Jurkat, Clone E6-1 (cell line): ENCODE data around the gene ANKRD30B. TPM values are rescaled to one million over a fixed set of nuclear protein-coding genes. Genes with fewer than 3 reads are reported as not detected.
"Not testable (repeated sequence)": the region's sequence is repeated elsewhere in the genome, so short reads cannot be mapped to it uniquely, and the experiment has no call there.

ENCODE experiments used
- DNase-seq: peaks from one replicate; pipeline ENCODE4 v3.0.0-alpha.2; 2011; ENCODE audit warnings: low read depth, low spot score
- H3K4me3 ChIP-seq: 2 replicates; pipeline ENCODE4 v1.5.1; 2011; ENCODE audit warnings: mild to moderate bottlenecking, low read length, control low read depth, moderate library complexity
- polyA plus RNA-seq: library from polyadenylated mRNA; unstranded; fragments of >200 nt; gene quantifications from one replicate; pipeline ENCODE4 v1.2.1, GENCODE V29; 2012; ENCODE audit warnings: missing spikeins; ENCODE audit not compliant: insufficient read length, insufficient read depth

Gene ANKRD30B, protein sequence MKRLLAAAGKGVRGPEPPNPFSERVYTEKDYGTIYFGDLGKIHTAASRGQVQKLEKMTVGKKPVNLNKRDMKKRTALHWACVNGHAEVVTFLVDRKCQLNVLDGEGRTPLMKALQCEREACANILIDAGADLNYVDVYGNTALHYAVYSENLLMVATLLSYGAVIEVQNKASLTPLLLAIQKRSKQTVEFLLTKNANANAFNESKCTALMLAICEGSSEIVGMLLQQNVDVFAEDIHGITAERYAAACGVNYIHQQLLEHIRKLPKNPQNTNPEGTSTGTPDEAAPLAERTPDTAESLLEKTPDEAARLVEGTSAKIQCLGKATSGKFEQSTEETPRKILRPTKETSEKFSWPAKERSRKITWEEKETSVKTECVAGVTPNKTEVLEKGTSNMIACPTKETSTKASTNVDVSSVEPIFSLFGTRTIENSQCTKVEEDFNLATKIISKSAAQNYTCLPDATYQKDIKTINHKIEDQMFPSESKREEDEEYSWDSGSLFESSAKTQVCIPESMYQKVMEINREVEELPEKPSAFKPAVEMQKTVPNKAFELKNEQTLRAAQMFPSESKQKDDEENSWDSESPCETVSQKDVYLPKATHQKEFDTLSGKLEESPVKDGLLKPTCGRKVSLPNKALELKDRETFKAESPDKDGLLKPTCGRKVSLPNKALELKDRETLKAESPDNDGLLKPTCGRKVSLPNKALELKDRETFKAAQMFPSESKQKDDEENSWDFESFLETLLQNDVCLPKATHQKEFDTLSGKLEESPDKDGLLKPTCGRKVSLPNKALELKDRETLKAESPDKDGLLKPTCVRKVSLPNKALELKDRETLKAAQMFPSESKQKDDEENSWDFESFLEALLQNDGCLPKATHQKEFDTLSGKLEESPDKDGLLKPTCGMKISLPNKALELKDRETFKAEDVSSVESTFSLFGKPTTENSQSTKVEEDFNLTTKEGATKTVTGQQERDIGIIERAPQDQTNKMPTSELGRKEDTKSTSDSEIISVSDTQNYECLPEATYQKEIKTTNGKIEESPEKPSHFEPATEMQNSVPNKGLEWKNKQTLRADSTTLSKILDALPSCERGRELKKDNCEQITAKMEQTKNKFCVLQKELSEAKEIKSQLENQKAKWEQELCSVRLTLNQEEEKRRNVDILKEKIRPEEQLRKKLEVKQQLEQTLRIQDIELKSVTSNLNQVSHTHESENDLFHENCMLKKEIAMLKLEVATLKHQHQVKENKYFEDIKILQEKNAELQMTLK (N-terminal part only)
- polyA plus RNA-seq, result not detected

DNA sequence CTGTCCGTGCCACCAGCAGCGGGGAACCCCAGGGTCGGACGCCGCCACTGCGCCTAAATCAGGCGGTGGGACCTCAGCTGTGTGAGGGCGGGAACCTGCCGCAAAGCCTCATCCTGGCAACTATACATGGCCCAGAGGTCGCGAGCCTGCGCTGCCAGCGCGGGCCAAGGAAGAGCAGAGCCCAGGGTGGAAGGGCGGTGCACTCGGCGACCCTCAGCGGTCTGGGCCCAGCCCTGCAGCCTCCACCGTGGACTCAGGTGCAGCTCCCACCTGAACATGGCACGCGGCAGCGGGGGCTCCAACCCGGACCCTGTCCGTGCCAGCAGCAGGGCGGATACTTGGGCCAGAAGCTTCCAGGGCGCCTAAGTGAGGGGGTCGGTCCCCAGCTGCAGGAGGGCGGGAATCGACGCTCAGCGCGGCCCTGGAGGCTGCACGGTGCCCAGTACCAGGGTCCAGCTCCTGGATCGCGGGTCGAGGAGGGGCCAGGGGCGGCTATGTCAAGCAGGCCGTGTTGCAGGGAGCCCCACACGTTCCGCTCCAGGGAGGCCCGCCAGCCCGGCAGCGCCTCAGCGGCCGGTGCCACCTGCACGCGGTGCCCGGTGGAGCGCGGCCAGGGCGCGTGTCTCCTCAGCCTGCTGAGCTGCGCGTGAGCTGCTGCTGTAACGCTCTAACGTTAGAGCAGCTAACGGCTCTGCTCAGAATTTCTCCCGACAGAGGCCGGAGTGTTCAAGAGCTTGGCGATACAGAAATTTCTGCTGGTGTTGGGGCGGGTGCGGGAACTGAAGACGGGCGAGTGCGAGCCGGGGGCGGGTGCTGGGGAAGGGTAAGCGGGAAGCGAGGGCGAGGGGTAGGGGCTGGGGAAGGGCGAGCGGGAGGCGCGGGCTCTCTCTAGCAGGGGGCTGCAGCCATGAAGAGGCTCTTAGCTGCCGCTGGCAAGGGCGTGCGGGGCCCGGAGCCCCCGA lies at the start of gene ANKRD30B:
Gene ANKRD30B (plus strand): TSS at position 660 of the 962 bp plus-strand sequence. CDS start 248 bp downstream, at position 908.
- DNase-seq, result no peak
- H3K4me3 ChIP-seq, result no peak within 1 kb of the TSS

DNA sequence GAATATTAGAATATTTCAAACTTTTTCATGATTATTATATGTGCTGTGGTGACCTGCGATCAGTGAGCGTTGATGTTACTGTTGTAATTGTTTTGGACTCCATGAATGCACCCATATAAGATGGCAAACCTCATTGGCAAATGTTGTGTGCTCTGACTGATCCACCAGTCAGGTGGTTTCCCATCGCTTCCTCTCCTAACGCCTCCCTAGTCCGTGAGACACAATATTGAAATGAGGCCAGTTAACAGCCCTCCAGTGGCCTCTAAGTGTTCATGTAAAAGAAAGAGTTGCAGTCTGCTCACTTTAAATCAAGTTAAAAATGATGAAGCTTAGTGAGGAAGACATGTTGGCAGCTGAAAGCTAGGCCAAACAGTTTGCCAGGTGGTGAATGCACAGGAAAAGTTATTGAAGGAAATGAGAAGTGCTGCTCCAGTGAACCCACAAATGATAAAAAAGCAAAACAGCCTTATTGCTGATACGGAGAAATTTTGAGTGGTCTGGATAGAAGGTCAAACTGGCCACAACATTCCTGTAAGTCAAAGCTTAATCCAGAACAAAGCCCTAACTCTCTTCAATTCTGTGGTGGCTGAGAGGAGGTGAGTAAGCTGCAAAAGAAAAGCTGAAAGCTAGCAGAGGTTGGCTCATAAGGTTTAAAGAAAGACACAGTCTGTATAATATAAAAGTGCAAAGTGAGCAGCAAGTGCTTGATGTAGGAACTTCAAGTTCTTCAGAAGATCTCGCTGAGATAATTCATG lies 46.5 kb upstream of the ANKRD30B start:
- not testable (repeated sequence) for DNase-seq, H3K4me3 ChIP-seq

DNA sequence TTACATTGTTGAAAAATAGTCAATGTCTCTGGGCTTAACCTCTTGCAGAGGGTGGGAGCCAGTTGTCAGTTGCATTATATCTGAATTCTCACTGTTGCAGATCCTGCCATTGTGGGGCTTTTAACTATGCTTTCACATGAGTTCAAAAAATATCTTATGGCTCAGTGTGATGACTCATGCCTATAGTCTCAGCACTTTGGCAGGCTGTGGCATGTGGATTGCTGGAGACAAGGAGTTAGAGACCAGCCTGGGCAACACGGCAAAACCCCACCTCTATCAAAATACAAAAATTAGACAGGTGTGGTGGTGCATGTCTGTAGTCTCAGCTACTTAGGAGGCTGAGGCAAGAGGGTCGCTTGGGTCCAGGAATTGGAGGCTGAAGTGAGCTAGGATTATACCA lies 38.2 kb upstream of the ANKRD30B start:
- not testable (repeated sequence) for DNase-seq, H3K4me3 ChIP-seq

DNA sequence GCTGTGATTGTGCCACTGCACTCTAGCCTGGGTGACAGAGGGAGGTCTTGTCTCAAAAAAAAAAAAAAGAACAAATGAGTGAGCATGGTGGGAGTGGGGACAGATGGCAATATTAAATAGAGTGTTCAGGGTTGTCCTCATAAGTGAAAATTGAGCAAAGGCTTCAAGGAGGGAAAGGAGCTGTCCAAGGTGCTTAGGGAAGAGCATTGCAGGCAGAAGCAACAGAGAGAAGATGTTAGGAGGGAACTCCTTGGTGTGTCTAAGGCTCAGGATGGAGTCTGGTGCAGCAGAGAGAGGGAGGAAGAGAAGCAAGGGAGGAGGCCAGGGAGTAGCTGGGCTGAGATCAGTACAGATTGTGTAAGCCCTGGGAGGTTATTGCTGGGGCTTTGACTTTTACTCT lies 26.4 kb upstream of the ANKRD30B start:
- H3K4me3 ChIP-seq, DNase-seq: not testable (repeated sequence)

DNA sequence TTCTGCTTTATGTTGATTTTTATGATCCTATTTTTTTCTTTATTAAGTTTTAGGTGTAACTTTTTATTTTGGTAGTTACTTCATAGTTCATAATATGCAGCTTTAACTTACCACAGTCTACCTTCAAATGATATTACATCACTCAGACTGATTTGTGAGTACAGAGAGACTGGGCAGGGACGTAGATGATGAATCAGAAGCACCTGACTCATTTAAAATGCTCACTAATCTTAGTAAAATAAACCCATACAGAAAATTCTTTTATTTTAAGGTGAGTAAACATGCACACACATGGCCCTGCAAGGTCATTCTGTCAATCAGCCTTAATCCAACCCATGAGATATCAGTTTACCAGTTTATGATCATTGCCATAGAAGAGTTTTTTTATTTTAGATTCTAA lies 8.9 kb upstream of the ANKRD30B start:
- not testable (repeated sequence) for DNase-seq, H3K4me3 ChIP-seq

DNA sequence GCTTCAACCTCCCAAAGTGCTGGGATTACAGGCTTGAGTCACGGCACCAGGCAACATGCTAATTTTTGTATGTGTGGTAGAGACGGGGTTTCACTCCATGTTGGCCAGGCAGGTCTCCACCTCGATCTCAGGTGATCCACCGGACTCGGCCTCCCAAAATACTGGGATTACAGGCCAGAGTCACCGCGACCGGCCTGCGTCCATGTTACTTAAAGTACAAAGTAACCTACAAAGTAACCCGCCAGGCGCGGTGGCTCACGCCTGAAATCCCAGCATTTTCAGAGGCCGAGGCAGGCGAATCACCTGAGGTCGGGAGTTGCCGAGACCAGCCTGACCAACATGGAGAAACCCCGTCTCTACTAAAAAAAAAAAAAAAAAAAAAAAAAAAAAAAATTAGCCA lies 1.1 kb upstream of the ANKRD30B start:
- DNase-seq, result no peak
- no peak overlapping the region for H3K4me3 ChIP-seq

DNA sequence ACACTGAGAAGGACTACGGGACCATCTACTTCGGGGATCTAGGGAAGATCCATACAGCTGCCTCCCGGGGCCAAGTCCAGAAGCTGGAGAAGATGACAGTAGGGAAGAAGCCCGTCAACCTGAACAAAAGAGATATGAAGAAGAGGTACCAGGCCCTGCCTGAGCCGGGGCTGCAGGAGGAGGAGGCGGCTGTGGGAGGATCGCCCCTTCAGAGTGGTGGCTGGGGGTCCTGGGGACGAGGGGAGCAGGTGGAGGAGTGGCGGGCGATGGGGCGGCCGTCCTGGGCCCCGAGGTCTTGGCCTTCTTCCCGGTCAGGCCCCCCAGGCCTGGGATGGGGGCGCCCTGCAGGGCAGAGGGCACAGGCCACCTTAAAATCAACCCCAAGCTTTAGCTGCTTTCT lies 524 bp downstream of the ANKRD30B start:
- no peak overlapping the region for H3K4me3 ChIP-seq
- DNase-seq, result no peak

DNA sequence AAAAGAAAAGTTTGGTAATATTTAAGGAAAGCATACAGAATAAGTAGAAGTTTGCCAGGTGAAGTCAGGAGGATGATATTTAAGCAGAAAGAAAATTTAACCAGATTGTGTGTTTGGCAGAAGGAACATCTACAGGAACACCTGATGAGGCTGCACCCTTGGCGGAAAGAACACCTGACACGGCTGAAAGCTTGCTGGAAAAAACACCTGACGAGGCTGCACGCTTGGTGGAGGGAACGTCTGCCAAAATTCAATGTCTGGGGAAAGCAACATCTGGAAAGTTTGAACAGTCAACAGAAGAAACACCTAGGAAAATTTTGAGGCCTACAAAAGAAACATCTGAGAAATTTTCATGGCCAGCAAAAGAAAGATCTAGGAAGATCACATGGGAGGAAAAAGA lies 15.6 kb downstream of the ANKRD30B start:
- H3K4me3 ChIP-seq, DNase-seq: not testable (repeated sequence)

DNA sequence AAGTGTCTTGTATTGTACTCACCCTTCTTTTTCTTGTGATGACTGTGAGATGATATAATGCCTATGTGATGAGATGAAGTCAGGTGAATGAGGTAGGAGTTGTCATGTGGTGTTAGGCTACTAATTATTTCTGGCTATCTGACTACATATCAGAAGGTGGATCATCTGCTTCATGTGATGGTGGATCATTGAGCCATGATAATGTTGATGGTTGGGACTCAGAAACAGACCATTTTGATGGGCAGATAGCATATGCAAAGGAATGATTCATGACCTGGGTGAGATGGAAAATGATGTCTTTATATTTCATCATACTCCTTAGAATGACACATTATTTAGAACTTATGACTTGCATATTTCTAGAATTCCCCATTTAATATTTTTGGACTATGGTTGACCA lies 19.5 kb downstream of the ANKRD30B start:
- no peak overlapping the region for H3K4me3 ChIP-seq
- DNase-seq, result no peak

DNA sequence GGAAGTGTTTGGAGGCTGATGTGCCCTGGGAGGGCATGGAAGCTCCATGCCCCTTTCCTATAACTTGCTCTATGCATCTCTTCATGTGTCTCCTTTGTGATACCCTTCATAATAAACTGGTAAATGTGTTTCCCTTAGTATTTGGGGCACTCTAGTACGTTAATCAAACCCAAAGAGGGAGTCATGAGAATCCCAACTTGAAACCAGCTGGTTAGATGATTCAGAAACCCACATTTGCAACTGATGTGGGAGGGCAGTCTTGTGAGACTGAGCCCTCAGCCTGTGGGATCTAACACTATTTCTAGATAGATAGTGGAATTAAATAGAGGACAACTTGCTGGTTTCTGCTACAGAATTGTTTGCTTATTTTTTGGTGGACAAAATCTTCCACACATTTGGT lies 20.3 kb downstream of the ANKRD30B start:
- no peak overlapping the region for H3K4me3 ChIP-seq
- DNase-seq, result no peak

DNA sequence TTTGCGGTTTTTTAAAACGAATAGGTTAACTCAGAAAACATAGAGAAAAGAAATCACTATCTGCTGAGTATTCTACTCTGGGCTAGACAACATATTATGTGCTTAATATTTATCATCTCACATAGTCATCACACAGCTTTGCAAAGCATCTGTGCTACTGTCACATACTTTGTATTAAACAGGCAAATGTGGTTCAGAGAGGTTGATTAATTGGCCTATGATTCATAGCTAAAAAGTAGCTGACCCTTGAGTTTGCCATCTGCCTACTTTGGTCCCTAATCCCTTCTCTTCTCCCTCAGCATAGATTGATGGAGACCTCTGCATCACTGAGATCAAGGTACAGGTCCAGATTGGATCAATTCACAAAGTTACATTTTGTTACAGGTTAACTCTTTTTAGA lies 21.4 kb downstream of the ANKRD30B start:
- no peak for DNase-seq
- no peak overlapping the region for H3K4me3 ChIP-seq

DNA sequence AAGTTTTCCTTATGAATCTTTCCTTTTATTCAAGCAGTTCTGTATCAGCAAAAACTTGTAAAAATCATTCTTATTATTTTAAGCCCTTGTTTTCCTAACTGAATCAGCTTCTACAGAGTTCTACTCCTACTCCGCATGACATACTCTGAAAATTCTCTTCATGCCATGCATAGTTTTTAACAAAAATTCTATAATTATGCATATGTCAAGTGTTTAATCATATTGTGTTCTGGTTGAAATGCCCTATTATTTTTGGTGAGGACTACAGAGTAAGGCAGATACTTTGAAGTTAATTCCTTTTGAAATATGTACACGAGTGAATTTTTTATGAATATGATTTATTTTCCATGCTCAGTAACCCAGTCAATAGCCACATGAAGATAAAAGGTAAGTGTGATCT lies 28.8 kb downstream of the ANKRD30B start:
- no peak overlapping the region for H3K4me3 ChIP-seq
- DNase-seq, result no peak

DNA sequence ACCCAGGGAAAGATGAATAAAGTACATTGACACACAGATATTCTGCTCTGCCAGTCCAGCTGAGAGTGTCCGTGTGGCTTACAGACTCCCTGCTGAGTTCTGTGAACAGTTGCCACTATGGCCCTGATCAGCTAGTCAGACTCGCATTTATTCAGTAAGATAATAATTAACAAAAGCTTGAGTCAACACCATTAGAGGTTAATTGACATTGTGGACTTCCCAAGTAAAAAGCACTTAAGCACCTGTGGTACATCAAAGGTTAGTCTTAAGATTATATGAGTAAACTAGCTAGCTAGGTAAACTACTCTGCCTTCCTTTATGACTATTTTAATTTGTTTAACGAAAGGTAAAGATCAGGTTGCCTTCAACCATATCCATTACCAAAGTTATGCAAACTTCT lies 33.7 kb downstream of the ANKRD30B start:
- no peak overlapping the region for H3K4me3 ChIP-seq
- no peak for DNase-seq

DNA sequence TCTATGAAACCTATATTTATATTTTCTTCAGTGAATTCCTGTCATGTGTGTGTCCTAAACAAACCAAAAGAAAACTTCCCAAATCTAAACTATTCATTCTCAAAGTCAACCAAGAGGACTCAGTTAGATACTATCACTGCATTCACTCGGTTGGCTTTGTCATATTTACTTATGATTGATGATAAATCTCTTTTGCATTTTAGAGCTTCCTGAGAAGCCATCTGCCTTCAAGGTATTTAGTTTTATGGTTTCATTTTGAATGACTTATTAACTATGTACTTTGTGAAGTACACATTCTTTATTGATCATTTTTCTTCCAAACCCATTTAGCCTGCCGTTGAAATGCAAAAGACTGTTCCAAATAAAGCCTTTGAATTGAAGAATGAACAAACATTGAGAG lies 36.2 kb downstream of the ANKRD30B start:
- no peak overlapping the region for H3K4me3 ChIP-seq
- DNase-seq, result no peak

DNA sequence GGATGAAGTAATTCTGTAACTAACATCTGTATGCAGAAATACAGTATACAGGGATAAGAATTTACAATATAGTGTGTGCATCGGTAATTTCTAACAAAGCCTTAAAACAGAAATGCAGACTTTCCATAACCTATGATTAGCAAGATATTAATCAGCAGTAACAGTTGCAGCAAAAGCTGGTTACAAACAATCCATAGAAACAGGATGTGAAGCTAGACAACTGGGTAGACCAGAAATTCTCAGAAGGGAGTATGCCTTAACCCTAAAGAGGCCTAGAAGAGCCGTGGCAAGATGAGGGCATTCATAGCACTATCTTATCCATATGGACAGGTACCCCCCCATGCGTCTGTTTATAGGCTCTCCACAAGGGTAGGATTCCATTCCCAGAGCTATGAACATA lies 48.9 kb downstream of the ANKRD30B start:
- not testable (repeated sequence) for H3K4me3 ChIP-seq, DNase-seq

DNA sequence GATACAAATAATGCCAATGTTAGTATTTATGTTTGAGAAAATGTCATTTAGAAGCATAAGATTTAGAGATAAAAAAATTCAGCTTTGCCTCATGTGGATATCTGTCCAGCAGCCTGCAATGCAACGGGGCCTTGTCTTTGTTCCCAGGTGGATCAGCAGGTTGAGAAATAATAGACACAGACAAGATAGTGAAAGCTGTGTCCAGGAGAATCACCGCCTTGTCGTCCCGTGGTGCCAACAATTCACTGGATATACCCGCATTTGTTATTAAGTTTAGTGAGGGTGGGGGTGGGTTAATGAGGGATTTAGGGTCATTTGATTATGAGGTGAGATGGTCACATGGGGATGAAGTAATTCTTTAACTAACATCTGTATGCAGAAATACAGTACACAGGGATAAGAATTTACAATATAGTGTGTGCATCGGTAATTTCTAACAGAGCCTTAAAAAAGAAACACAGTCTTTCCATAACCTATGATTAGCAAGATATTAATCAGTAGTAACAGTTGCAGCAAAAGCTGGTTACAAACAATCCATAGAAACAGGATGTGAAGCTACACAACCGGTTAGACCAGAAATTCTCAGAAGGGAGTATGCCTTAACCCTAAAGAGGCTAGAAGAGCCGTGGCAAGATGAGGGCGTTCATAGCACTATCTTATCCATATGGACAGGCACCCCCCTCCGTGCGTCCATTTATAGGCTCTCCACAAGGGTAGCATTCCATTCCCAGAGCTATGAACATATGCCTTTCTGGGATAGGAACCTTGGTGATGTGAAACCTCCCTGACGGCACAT lies 50.2 kb downstream of the ANKRD30B start:
- not testable (repeated sequence) for DNase-seq, H3K4me3 ChIP-seq

DNA sequence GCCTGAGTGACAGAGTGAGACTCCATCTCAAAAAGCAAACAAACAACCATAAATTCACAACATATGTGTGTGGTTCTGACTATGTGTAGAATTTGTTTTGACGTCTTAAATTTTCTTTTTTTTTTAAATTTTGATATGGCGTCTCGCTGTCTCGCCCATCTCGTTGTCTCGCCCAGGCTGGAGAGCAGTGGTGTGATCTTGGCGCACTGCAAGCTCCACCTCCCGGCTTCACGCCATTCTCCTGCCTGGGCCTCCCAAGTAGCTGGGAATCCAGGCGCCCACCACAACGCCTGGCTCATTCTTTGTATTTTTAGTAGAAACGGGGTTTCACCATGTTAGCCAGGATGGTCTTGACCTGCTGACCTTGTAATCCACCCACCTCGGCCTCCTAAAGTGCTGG lies 63.1 kb downstream of the ANKRD30B start:
- H3K4me3 ChIP-seq, DNase-seq: not testable (repeated sequence)
